PC-3 (cell line): ENCODE data around the gene ACER3. TPM values are rescaled to one million over a fixed set of nuclear protein-coding genes. Genes with fewer than 3 reads are reported as not detected.

Source experiments
- ATAC-seq: fragments of 200-7000 bp; cut with Tn5 transposase; 2 replicates; pipeline ENCODE4 v1.9.1; 2020; ENCODE audit warnings: mild to moderate bottlenecking, moderate library complexity
- BruUV-seq: library from RNA; stranded (reverse); fragments of 400-500 nt; replicated peaks from 2 replicates; lab custom pipeline; 2021; lab: Mats Ljungman, UMichigan
- CTCF ChIA-PET: fragments of 300-600 bp; sonication (Branson Sonifier 250); formaldehyde crosslinking; loops from one replicate; lab custom pipeline; 2022; ENCODE audit warnings: antibody characterized with exemption; lab: Charles Lee
- POLR2A ChIA-PET: fragments of 300-600 bp; sonication (Branson Sonifier 250); formaldehyde crosslinking; loops from one replicate; lab custom pipeline; 2022; ENCODE audit warnings: antibody characterized with exemption; ENCODE audit not compliant: unreplicated experiment; lab: Charles Lee
- DNase-seq: peaks from one replicate; pipeline ENCODE4 v3.0.0-alpha.2; 2015
- H2AFZ ChIP-seq: fragments of 300-600 bp; sonication (generic); 2 replicates; pipeline ENCODE4 v1.6.0; 2016; ENCODE audit warnings: antibody characterized with exemption, low read length
- H3F3A ChIP-seq: fragments of 300-600 bp; sonication (generic); one replicate; pipeline ENCODE4 v1.6.0; 2017; ENCODE audit warnings: antibody characterized with exemption, low read length, control low read depth, mild to moderate bottlenecking; ENCODE audit not compliant: unreplicated experiment
- H3K27ac ChIP-seq: fragments of 300-600 bp; sonication (generic); 2 replicates; pipeline ENCODE4 v1.5.1; 2016; ENCODE audit warnings: mild to moderate bottlenecking, low read length
- H3K27me3 ChIP-seq: fragments of 300-600 bp; sonication (generic); 2 replicates; pipeline ENCODE4 v1.6.1; 2016; ENCODE audit warnings: low read length, mixed read lengths
- H3K36me3 ChIP-seq: fragments of 300-600 bp; sonication (generic); 2 replicates; pipeline ENCODE4 v1.6.1; 2016; ENCODE audit warnings: low read depth, mixed run types, low read length, mixed read lengths
- H3K4me1 ChIP-seq: fragments of 300-600 bp; sonication (generic); 2 replicates; pipeline ENCODE4 v1.5.1; 2016; ENCODE audit warnings: low read length; ENCODE audit not compliant: insufficient read depth
- H3K4me2 ChIP-seq: fragments of 300-600 bp; sonication (generic); 2 replicates; pipeline ENCODE4 v1.6.0; 2016; ENCODE audit warnings: low read length
- H3K4me3 ChIP-seq: fragments of 300-600 bp; sonication (generic); 2 replicates; pipeline ENCODE4 v1.5.1; 2016; ENCODE audit warnings: mild to moderate bottlenecking, low read length, mixed read lengths
- H3K79me2 ChIP-seq: fragments of 300-600 bp; sonication (generic); 2 replicates; pipeline ENCODE4 v1.6.1; 2017; ENCODE audit warnings: low read length, mixed read lengths
- H3K9ac ChIP-seq: fragments of 300-600 bp; sonication (generic); 2 replicates; pipeline ENCODE4 v1.6.0; 2016; ENCODE audit warnings: mild to moderate bottlenecking, low read length
- H3K9me2 ChIP-seq: fragments of 300-600 bp; sonication (generic); replicated peaks from 2 replicates; pipeline ENCODE4 v1.6.1; 2016; ENCODE audit warnings: mixed run types, low read length, mixed read lengths
- H3K9me3 ChIP-seq: fragments of 300-600 bp; sonication (generic); 2 replicates; pipeline ENCODE4 v1.6.1; 2016; ENCODE audit warnings: low read length, mixed read lengths
- H4K20me1 ChIP-seq: fragments of 300-600 bp; sonication (generic); 2 replicates; pipeline ENCODE4 v1.6.1; 2016; ENCODE audit warnings: low read length, mixed read lengths
- CTCF ChIP-seq: fragments of 300-600 bp; sonication (generic); conservative IDR thresholded peaks from 2 replicates; pipeline ENCODE4 v1.5.1; 2017; ENCODE audit warnings: antibody characterized with exemption, low read depth, mild to moderate bottlenecking, low read length
- EZH2 ChIP-seq: fragments of 300-600 bp; sonication (generic); IDR thresholded peaks from one replicate; pipeline ENCODE4 v1.6.1; 2017; ENCODE audit warnings: antibody characterized with exemption, mild to moderate bottlenecking, low read length; ENCODE audit not compliant: unreplicated experiment
- EZH2phosphoT487 ChIP-seq: fragments of 300-600 bp; sonication (generic); IDR thresholded peaks from 2 replicates; pipeline ENCODE4 v1.6.1; 2018; ENCODE audit warnings: mild to moderate bottlenecking, antibody characterized with exemption, low read length, borderline replicate concordance
- intact Hi-C: fragments of 100-400 bp; cut with micrococcal nuclease; formaldehyde crosslinking; loops from 2 replicates; pipeline ENCODE4 v1.9.0; 2023
- total RNA-seq: library from RNA; depleted of rRNA; stranded (reverse); fragments of >200 nt; gene quantifications from 2 replicates; pipeline ENCODE4 v1.2.3, GENCODE V29; 2014

ACER3 gene
- total RNA-seq, 1 experiment from 2014 or later, result 17.3 TPM

GRCh38 chr11:76974179-76974891 is 113.6 kb downstream of the ACER3 start:
- ChIA-PET POLR2A (interaction anchor here (0.6 to 0.7 kb wide), 2 partner anchors 24 to 47 kb away, joined by 3 to 4 read pairs; no protein-coding TSS in a partner anchor), CTCF (interaction anchor here (1.6 kb wide), 1 partner anchor 54 kb away, joined by 3 read pairs; no protein-coding TSS in a partner anchor)
- Histone ChIP-seq H3K4me3 (no peak overlapping the region), H3K9me3 (no peaks in the 10 kb centered on the region), H3K27me3 (no peaks in the 10 kb centered on the region), H3K79me2 (no peaks in the 10 kb centered on the region), H3K9ac (no peak overlapping the region), H3K4me1 (no peaks in the 10 kb centered on the region; the same call in 1 of the 2 replicates), H3F3A (no peaks in the 10 kb centered on the region), H3K4me2 (no peak overlapping the region), H3K36me3 (peaks cover 12% of the 10 kb centered on the region; the same call in 1 of the 2 replicates), H2AFZ (no peak overlapping the region), H3K9me2 (no peaks in the 10 kb centered on the region), H4K20me1 (no peaks in the 10 kb centered on the region), H3K27ac (no peak overlapping the region)
- no peak for ATAC-seq
- no TSS peak for BruUV-seq
- DNase-seq, result no peak
- intact Hi-C loops, result loop anchor here (1.0 kb wide), 1 partner anchor 72 kb away; no protein-coding TSS in a partner anchor
- TF ChIP-seq EZH2phosphoT487 (no peak), CTCF (no peak), EZH2 (no peak)

GRCh38 chr11:76975513-76975912 is 114.8 kb downstream of the ACER3 start:
- Histone ChIP-seq H3K4me3 (no peak overlapping the region), H3K9me2 (no peaks in the 10 kb centered on the region), H2AFZ (no peak overlapping the region), H3K9me3 (no peaks in the 10 kb centered on the region), H4K20me1 (no peaks in the 10 kb centered on the region), H3K4me2 (no peak overlapping the region), H3K79me2 (no peaks in the 10 kb centered on the region), H3K27ac (no peak overlapping the region), H3K4me1 (no peaks in the 10 kb centered on the region; the same call in 1 of the 2 replicates), H3K27me3 (no peaks in the 10 kb centered on the region), H3K36me3 (peaks cover 12% of the 10 kb centered on the region; the same call in 1 of the 2 replicates), H3K9ac (no peak overlapping the region), H3F3A (no peaks in the 10 kb centered on the region)
- intact Hi-C loops, result no loop called here
- TF ChIP-seq EZH2phosphoT487 (no peak), EZH2 (no peak), CTCF (no peak)
- ChIA-PET CTCF (interaction anchor here (0.6 kb wide), 1 partner anchor 264 kb away, joined by 3 read pairs; no protein-coding TSS in a partner anchor), POLR2A (interaction anchor here (0.6 kb wide), 1 partner anchor 562 kb away, joined by 3 read pairs; no protein-coding TSS in a partner anchor)
- ATAC-seq (peak; percentile 88), DNase-seq (peak; percentile 49)
- no TSS peak for BruUV-seq

- H3K27ac ChIP-seq, result no peak overlapping the region
- no peaks in the 10 kb centered on the region for H3F3A ChIP-seq
- no peaks in the 10 kb centered on the region for H3K79me2 ChIP-seq
- H3K36me3 ChIP-seq, result peaks cover 12% of the 10 kb centered on the region; the same call in 1 of the 2 replicates
- intact Hi-C loops, result no loop called here
- H3K4me3 ChIP-seq, result no peak overlapping the region
- H3K9me3 ChIP-seq, result no peaks in the 10 kb centered on the region
- no peaks in the 10 kb centered on the region; the same call in 1 of the 2 replicates for H3K4me1 ChIP-seq
- ATAC-seq, result no peak
- POLR2A ChIA-PET, result no interaction called here
- no TSS peak for BruUV-seq
- TF ChIP-seq CTCF (no peak), EZH2phosphoT487 (no peak), EZH2 (no peak)
- CTCF ChIA-PET, result no interaction called here
- no peaks in the 10 kb centered on the region for H4K20me1 ChIP-seq
- no peak overlapping the region for H3K4me2 ChIP-seq
- no peak overlapping the region for H3K9ac ChIP-seq
- no peaks in the 10 kb centered on the region for H3K27me3 ChIP-seq
- H3K9me2 ChIP-seq, result no peaks in the 10 kb centered on the region
- H2AFZ ChIP-seq, result no peak overlapping the region
- no peak for DNase-seq
Observed at GRCh38 chr11:76977791-76978190, 117.1 kb downstream of the ACER3 start.
